ENCODE data around the gene MPPED1. TPM values are rescaled to one million over a fixed set of nuclear protein-coding genes. Genes with fewer than 3 reads are reported as not detected.

The MPPED1 gene
- total RNA-seq, 4 donors from 2014 or later = 0.23 to 0.99 (median 0.80) TPM; not detected in 1

DNA sequence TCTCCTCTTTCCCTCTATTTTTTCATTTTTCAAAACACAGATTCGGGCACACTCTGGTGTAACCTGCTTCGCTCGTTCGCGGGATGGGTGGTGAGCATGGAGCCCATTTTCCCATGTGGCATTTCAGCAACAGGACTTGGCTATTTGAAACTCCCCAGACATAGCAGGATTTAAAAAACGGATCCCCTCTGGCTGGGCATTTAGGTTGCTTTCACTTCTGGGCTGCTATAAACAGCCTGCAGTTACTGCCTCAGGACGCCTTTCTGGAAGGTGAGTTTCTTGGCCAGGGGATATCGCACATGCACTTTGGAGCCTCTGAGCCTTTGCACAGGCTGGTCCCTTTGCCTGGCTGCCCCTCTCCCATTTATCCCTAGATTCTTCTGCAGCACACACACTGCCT lies 2.8 kb upstream of the MPPED1 start:
- H3K27me3 ChIP-seq = peaks cover 66% of the 10 kb centered on the region
- DNase-seq (ENCODE audit: low spot score in 2 of 2) = no peak
- no peaks in the 10 kb centered on the region for H3K36me3 ChIP-seq
- H3K4me1 ChIP-seq = peaks cover 28% of the 10 kb centered on the region
- H3K27ac ChIP-seq = no peak overlapping the region
- WGBS = 86% methylated on average over 8 of the region's 8 CpGs
- H3K4me3 ChIP-seq = no peak overlapping the region
- no peaks in the 10 kb centered on the region for H3K9me3 ChIP-seq
- TF ChIP-seq CTCF (IDR thresholded peaks at IDR 0.05) = no peak
- no peak for TF ChIP-seq POLR2AphosphoS5 (IDR thresholded peaks at IDR 0.05)
- no peak for TF ChIP-seq EP300 (IDR thresholded peaks at IDR 0.05)
- TF ChIP-seq POLR2A (IDR thresholded peaks at IDR 0.05) = no peak

- TF ChIP-seq CTCF (IDR thresholded peaks at IDR 0.05) (no peak), POLR2A (IDR thresholded peaks at IDR 0.05) (no peak), EP300 (IDR thresholded peaks at IDR 0.05) (no peak), POLR2AphosphoS5 (IDR thresholded peaks at IDR 0.05) (no peak)
- Histone ChIP-seq H3K9me3 (no peaks in the 10 kb centered on the region), H3K36me3 (no peaks in the 10 kb centered on the region), H3K4me3 (no peak overlapping the region), H3K27ac (no peak overlapping the region), H3K4me1 (peaks cover 21% of the 10 kb centered on the region), H3K27me3 (peaks cover 70% of the 10 kb centered on the region)
- 74% methylated on average over 4 of the region's 4 CpGs for WGBS
- no peak for DNase-seq (ENCODE audit: low spot score in 2 of 2)
Observed at GRCh38 chr22:43409800-43410199, 2.0 kb upstream of the MPPED1 start.

DNA sequence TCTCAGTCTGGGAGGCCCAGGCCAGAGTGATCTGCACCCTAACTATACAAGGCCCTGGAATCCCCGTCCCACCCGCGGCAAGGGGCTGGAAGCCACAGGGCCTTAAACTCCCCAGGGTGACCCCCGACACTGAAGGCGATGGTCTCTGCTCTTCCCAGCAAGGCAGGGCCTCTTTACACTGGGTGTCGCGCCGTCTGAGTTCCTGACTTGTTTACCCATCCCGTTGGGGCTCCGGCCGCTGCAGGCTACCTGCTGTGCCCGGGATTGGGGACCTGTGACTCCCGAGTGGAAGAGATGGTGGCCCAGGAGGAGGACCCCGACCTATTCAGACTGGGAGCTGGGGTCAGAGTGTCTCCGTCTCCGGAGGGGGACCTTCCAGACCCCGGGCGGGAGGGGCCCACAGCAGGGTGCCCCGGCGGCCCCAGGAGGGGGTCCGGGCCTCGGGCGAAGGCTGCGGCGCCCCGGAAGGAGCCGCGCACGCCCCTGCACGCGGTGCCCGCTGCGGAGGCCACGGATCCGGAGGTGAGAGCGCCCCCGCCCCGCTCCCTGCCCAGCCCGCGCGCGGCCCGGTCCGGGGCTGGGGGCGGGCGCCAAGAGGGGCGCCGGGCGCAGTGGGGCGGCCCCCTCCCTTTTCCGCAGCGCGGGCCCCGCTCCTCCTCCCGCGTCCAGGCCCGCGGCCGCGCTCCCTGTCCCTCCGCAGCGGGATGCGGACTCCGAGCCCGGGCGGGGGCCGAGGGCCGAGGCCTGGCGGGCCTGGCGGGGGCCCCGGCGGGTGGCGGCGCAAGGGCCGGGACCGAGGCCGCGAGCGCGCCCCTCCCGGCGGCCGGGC lies 560 bp upstream of the MPPED1 start:
- Histone ChIP-seq H3K27me3 (peaks cover 73% of the 10 kb centered on the region), H3K27ac (no peak overlapping the region), H3K4me1 (peaks cover 10% of the 10 kb centered on the region), H3K9me3 (no peaks in the 10 kb centered on the region), H3K36me3 (no peaks in the 10 kb centered on the region), H3K4me3 (peak overlapping the region; percentile 34)
- TF ChIP-seq POLR2A (IDR thresholded peaks at IDR 0.05) (no peak), CTCF (IDR thresholded peaks at IDR 0.05) (no peak), EP300 (IDR thresholded peaks at IDR 0.05) (no peak), POLR2AphosphoS5 (IDR thresholded peaks at IDR 0.05) (no peak)
- 76% methylated on average over 9 of the region's 83 CpGs for WGBS
- no peak for DNase-seq (ENCODE audit: low spot score in 2 of 2)

GRCh38 chr22:43412808-43413795 lies 1.3 kb downstream of the MPPED1 start:
- H3K9me3 ChIP-seq = no peaks in the 10 kb centered on the region
- no peak overlapping the region for H3K27ac ChIP-seq
- 61% methylated on average over 26 of the region's 26 CpGs for WGBS
- no peaks in the 10 kb centered on the region for H3K36me3 ChIP-seq
- peaks cover 79% of the 10 kb centered on the region for H3K27me3 ChIP-seq
- peak overlapping the region; percentile 34 for H3K4me3 ChIP-seq
- DNase-seq (ENCODE audit: low spot score in 2 of 2) = no peak
- H3K4me1 ChIP-seq = peaks cover 10% of the 10 kb centered on the region
- TF ChIP-seq CTCF (IDR thresholded peaks at IDR 0.05) (no peak), EP300 (IDR thresholded peaks at IDR 0.05) (no peak)

- no peaks in the 10 kb centered on the region for H3K36me3 ChIP-seq
- WGBS = 80% methylated on average over 11 of the region's 11 CpGs
- TF ChIP-seq EP300 (IDR thresholded peaks at IDR 0.05) (no peak), POLR2A (IDR thresholded peaks at IDR 0.05) (no peak), POLR2AphosphoS5 (IDR thresholded peaks at IDR 0.05) (no peak), CTCF (IDR thresholded peaks at IDR 0.05) (no peak)
Observed at GRCh38 chr22:43413826-43414225, 2.0 kb downstream of the MPPED1 start.

More at GRCh38 chr22:43413826-43414225, 2.0 kb downstream of the MPPED1 start:
- Histone ChIP-seq H3K4me1 (peaks cover 10% of the 10 kb centered on the region), H3K9me3 (no peaks in the 10 kb centered on the region), H3K4me3 (no peak overlapping the region), H3K27ac (no peak overlapping the region), H3K27me3 (peaks cover 83% of the 10 kb centered on the region)
- DNase-seq (ENCODE audit: low spot score in 2 of 2) = no peak

All from suprapubic skin (tissue), 4 donors.